CD4-positive, CD25-positive, alpha-beta regulatory T cell (primary cell): Measurements from ENCODE around the gene IKZF3. TPM values are rescaled to one million over a fixed set of nuclear protein-coding genes. Genes with fewer than 3 reads are reported as not detected.

ENCODE experiments used
- polyA plus RNA-seq, 4 donors: library from polyadenylated mRNA; unstranded; fragments of 300-500 nt; fragmentation: Illumina TruSeq; gene quantifications; one replicate each; pipeline ENCODE4 v1.2.3, GENCODE V29; 2021
- total RNA-seq: library from RNA; stranded (reverse); gene quantifications from one replicate; pipeline ENCODE4 v1.2.3, GENCODE V29; 2022

IKZF3 gene
- total and polyA plus RNA-seq, 5 donors from 2014 or later: 30.4 to 146 (median 36.4) TPM

Other genes with a start within 250 kb of the IKZF3 start
- not detected for gene PPP1R1B, start 237.4 kb downstream of the IKZF3 start, total RNA-seq
- gene PPP1R1B, start 237.4 kb downstream of the IKZF3 start, polyA plus RNA-seq: not detected
- gene STARD3, start 227.2 kb downstream of the IKZF3 start, total RNA-seq: 95.9 TPM
- 10 to 100 TPM; 45.4 to 48.6 (median 46.5) TPM for gene STARD3, start 227.2 kb downstream of the IKZF3 start, polyA plus RNA-seq
- 3.4 TPM for gene TCAP, start 199.0 kb downstream of the IKZF3 start, total RNA-seq
- under 1 TPM in 1 of 4 donors, not detected in 3; 0.07 TPM for gene TCAP, start 199.0 kb downstream of the IKZF3 start, polyA plus RNA-seq
- 1.2 TPM for gene PNMT, start 195.9 kb downstream of the IKZF3 start, total RNA-seq
- gene PNMT, start 195.9 kb downstream of the IKZF3 start, polyA plus RNA-seq: not detected
- gene PGAP3, start 176.3 kb downstream of the IKZF3 start, total RNA-seq: 28.0 TPM
- gene PGAP3, start 176.3 kb downstream of the IKZF3 start, polyA plus RNA-seq: 10 to 100 TPM; 15.2 to 23.3 (median 17.5) TPM
- 5.5 TPM for gene ERBB2, start 164.2 kb downstream of the IKZF3 start, total RNA-seq
- gene ERBB2, start 164.2 kb downstream of the IKZF3 start, polyA plus RNA-seq: under 1 TPM; 0.36 to 0.80 (median 0.57) TPM
- 44.1 TPM for gene MIEN1, start 133.8 kb downstream of the IKZF3 start, total RNA-seq
- gene MIEN1, start 133.8 kb downstream of the IKZF3 start, polyA plus RNA-seq: 100 to 1,000 TPM in 3 of 4 donors, 10 to 100 TPM in 1; 93.5 to 158 (median 127) TPM
- gene GRB7, start 126.4 kb downstream of the IKZF3 start, total RNA-seq: not detected
- not detected for gene GRB7, start 126.4 kb downstream of the IKZF3 start, polyA plus RNA-seq
- gene ZPBP2, start 3.9 kb upstream of the IKZF3 start, total RNA-seq: not detected
- not detected for gene ZPBP2, start 3.9 kb upstream of the IKZF3 start, polyA plus RNA-seq
- 38.0 TPM for gene GSDMB, start 54.3 kb upstream of the IKZF3 start, total RNA-seq
- gene GSDMB, start 54.3 kb upstream of the IKZF3 start, polyA plus RNA-seq: 1 to 10 TPM in 2 of 4 donors, under 1 TPM in 2; 0.69 to 1.8 (median 1.0) TPM
- 104 TPM for gene ORMDL3, start 63.3 kb upstream of the IKZF3 start, total RNA-seq
- 100 to 1,000 TPM in 3 of 4 donors, 10 to 100 TPM in 1; 99.5 to 176 (median 127) TPM for gene ORMDL3, start 63.3 kb upstream of the IKZF3 start, polyA plus RNA-seq
- gene LRRC3C, start 63.4 kb upstream of the IKZF3 start, total RNA-seq: not detected
- under 1 TPM in 1 of 4 donors, not detected in 3; 0.38 TPM for gene LRRC3C, start 63.4 kb upstream of the IKZF3 start, polyA plus RNA-seq
- 1.5 TPM for gene GSDMA, start 98.7 kb upstream of the IKZF3 start, total RNA-seq
- gene GSDMA, start 98.7 kb upstream of the IKZF3 start, polyA plus RNA-seq: 1 to 10 TPM; 1.1 to 2.8 (median 2.1) TPM
- 62.4 TPM for gene PSMD3, start 116.5 kb upstream of the IKZF3 start, total RNA-seq
- 10 to 100 TPM; 47.9 to 51.0 (median 49.3) TPM for gene PSMD3, start 116.5 kb upstream of the IKZF3 start, polyA plus RNA-seq
- gene CSF3, start 151.1 kb upstream of the IKZF3 start, total RNA-seq: not detected
- not detected for gene CSF3, start 151.1 kb upstream of the IKZF3 start, polyA plus RNA-seq
- 78.8 TPM for gene MED24, start 190.1 kb upstream of the IKZF3 start, total RNA-seq
- 10 to 100 TPM; 34.3 to 46.1 (median 40.3) TPM for gene MED24, start 190.1 kb upstream of the IKZF3 start, polyA plus RNA-seq
- 29.4 TPM for gene THRA, start 198.7 kb upstream of the IKZF3 start, total RNA-seq
- 10 to 100 TPM; 10.7 to 15.9 (median 13.4) TPM for gene THRA, start 198.7 kb upstream of the IKZF3 start, polyA plus RNA-seq
- gene NR1D1, start 236.3 kb upstream of the IKZF3 start, total RNA-seq: 29.5 TPM
- gene NR1D1, start 236.3 kb upstream of the IKZF3 start, polyA plus RNA-seq: 10 to 100 TPM in 1 of 4 donors, 1 to 10 TPM in 3; 4.9 to 10.1 (median 6.2) TPM